GM19463 (cell line): ENCODE data around the gene PRUNE2.

Experiments used
- ATAC-seq: cut with Tn5 transposase; IDR thresholded peaks from one replicate; pipeline ENCODE4 v1.9.1; 2021; ENCODE audit warnings: mild to moderate bottlenecking, moderate library complexity; ENCODE audit not compliant: unreplicated experiment

The PRUNE2 gene

GRCh38 chr9:76900884-76901440 is 5.0 kb downstream of the PRUNE2 start:
- ATAC-seq: no peak

DNA sequence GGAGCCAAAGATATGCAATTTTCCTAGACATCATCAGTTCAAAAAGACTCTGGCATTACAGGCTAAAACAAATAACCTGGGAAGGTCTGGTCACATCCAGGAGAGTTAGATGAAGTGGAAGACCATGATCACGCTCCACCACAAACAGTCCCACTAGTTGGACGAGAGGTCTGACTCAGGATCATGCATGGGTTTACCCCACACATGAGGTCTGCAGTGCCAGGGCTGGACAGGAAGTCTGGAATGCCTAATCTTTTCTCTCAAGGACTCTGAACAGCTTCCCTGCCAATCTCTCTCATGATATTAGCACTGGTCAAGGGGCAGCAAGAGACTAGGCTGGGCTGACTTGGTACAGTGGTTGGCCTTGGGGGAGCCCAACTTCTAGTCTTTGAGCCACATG is 7.1 kb downstream of the PRUNE2 start:
- ATAC-seq: no peak

GRCh38 chr9:76897804-76898525 is 7.9 kb downstream of the PRUNE2 start:
- ATAC-seq: no peak

DNA sequence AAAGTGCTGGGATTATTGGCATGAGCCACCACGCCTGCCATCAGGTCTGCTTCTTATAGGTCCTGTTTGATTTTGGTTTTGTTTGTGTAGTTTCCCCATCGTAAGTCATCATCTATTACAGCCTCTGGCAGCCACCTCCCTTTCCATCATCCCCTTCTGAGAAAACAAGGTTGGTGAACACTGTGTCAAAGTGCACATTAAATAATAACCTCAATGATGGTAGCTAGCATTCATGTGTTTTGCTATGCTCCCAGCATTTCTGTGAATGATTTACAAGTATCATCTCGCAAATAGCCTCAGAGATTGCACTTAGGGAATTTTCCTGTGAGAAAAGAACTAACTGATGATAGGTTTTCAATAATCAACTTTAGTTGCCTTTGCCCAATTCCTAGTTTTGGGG is 9.9 kb downstream of the PRUNE2 start:
- no peak for ATAC-seq

DNA sequence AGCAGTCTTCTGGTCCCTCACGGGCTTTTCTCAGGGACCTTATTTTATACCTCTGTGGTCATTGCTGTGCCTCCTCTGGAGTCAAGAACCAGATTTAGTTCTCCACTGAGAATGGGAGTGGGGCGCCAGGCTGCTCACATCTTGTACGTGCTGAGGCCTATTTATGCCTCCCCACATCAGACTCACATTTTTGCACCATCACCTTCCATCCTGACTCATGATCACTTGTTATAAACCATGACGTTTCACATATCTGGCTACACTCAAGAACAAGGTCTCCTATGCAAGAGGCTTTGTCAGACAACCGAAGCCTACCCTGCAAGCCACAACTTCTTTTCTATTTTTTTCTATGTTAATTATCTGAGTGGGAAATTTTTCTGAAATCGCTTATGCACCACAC is 10.7 kb downstream of the PRUNE2 start:
- no peak for ATAC-seq

- ATAC-seq: no peak
These were observed 11.7 kb downstream of the PRUNE2 start for GRCh38 chr9:76894198-76894597.

DNA sequence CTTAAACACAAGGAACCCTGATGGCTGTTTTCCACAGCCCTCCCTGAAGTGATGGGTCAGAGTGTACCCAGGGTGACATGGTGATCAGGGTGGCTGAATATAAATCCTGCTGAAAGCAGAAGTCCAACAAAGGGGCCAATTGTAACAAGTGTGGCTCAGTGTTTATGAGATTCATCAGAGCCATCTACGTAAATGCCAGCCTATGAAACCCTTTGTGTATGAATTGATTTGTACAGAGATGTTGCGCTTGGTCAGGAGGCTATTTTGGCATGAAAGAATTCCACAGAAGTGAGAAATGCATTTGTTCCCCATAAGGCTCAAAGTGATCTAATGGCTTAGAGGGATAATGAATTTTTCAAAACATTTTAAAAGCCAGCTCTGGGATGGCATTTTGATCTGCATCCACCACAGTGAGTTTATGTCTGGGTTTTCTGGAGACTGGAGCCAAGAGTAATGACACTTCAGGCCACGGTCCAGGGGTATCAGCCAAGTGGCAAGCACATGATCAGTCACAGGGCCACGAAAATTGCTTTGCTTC is 12.4 kb downstream of the PRUNE2 start:
- no peak for ATAC-seq

DNA sequence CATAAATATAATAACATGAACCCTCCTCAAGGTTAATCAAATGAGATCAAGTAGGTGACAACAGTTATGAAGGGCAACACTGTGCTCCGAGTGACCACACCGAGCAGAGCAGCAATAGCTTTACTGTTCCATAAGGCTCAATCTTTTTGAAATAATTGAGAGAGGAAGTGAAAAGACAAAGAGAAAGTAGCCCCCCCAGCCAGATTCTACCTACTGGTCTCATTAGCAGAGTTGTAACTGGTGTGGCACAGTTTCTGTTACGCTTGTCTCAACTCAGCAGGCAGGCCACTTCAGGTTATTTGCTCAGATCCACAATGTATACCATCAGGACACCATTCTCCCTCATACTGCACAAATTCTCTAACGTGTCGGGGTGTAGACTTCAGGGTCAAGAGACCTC is 14.0 kb downstream of the PRUNE2 start:
- ATAC-seq: no peak

DNA sequence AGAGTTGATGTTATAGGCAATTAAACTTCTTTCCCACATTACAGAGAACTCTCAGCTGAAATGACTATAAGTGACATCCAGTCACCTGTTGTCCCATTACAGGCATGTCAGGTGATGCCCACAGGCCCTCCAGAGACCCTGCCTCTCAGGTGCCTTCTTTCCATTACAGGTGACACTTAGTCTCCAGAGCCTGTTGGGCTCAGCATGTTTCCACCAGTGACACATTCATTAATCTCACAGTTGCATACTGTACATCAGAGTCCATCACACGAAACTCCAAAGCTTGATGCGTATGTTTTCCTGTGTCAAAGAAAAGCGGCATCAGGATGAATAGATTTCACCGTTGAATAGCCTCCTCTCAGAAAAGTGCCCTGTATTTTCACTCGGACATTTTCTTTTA is 14.6 kb downstream of the PRUNE2 start:
- no peak for ATAC-seq

GRCh38 chr9:76887951-76888350 is 18.0 kb downstream of the PRUNE2 start:
- ATAC-seq: no peak

- ATAC-seq: no peak
These were observed 18.7 kb downstream of the PRUNE2 start for GRCh38 chr9:76887003-76887821.

DNA sequence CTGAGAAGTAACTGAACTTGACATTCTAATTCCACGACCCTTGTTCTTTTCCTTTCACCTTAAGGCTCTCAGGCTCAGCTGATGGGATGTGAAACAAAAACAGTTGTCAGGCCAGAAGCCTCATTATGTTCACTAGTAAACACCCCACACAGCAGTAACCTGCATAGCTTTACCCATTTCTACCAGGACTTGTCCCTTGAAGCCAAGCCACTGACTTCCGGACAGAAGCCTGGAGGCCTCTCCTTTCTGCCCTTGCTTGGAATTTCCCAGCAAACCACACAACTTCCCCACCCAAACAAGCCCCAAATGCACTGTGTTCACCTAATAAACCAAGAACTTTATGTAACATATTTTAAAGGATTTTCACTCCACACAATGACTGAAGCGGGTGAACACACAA is 19.6 kb downstream of the PRUNE2 start:
- ATAC-seq: no peak

DNA sequence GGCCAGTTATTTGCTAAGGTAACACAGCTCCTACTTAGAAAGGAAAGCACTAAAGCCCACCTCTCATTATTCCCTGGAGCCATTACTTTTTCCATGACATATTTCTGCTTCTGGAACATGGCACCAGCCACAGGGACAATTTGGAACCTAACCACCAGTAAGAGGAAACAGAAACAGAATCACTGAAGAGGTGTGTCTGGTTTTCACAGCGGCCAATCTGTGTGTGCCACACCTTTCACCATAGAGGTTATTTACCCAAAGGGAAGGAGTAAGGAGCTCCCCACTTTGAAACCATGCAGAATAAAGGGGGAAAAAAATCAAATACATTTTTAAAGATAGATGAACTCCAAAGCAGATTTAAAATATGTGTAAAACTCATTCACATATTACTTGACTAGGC is 21.1 kb downstream of the PRUNE2 start:
- no peak for ATAC-seq

DNA sequence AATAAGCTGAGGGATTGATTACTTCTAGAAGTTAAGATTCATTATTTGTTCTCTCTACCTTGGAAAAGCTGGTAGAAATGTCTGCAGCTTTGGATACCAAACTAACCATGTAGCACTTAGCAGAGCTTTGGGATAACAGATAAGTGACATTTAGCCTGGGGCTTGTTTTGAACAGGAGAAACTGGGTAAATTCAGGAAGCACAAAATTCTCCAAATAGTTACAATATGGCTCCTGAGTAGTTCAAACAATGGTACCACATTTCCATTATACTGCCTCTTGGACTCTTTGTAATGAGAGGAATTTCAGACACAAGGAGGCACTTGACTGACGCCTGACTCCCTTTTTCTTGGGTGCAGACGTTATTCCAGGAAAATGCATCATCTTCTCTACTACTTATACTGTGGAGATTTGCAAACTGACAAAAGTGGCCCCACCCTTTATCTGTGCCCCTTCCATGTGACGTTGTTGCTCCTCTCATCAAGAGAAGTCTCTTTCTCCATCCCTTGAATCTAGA is 22.5 kb downstream of the PRUNE2 start:
- ATAC-seq: no peak

GRCh38 chr9:76882686-76883085 is 23.2 kb downstream of the PRUNE2 start:
- peak; percentile 74 for ATAC-seq

- no peak for ATAC-seq
These were observed 25.7 kb downstream of the PRUNE2 start for GRCh38 chr9:76880210-76880609.

DNA sequence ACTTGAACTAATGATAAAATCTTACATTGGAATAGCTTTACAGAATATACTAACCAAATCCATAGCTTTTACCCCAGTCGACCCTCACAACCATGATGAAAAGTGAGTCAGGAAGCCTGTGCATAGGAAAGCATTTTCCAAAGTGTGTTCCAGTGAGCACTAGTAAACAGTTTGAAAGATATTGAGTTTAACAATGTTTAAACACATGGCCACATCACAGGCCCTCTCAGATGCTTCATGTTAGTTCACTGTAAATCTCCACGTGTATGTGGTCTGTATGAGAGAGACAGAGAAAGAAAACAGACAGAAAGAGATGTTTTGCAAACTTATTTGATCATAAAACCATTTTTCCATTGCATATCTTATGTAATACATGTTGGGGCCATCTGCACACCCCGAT is 27.0 kb downstream of the PRUNE2 start:
- ATAC-seq: no peak

- no peak for ATAC-seq
These were observed 28.0 kb downstream of the PRUNE2 start for GRCh38 chr9:76877961-76878360.

DNA sequence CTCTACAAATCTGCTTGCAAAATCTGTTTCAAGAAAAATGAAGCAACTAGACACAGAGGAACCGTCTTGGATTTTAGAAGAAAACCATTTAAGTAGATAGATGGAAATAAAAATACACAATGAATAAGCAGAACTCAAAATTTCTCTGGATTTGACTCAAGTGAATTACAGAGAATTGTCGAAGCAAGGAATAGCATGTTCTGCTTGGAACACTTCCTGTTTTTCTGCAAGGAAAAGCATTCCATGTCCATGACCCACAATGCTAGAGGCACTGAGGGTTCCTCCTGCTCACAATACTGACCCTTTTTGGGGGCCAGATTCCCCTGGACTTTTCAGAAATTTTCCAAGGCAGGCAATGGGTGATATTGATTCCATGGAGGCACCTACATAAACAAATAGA is 29.8 kb downstream of the PRUNE2 start:
- ATAC-seq: no peak

DNA sequence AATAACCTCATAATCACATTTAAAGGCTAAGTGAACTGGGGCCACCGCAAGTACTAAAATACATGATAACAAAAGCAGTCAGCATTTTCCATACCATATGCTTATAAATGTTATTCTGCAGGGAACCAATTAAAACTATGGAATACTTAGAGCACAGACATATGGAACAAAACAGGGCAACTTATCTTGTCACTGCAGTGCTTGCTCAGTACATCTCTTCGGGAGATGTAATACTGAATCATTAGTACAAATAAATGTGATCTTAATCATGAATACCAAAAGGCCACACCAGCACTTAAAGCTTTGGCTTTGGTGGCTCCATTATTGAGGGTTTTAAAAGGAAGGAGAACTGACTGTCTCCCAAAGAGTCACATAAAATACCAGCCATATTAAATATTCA is 32.1 kb downstream of the PRUNE2 start:
- ATAC-seq: no peak

- no peak for ATAC-seq
These were observed 32.7 kb downstream of the PRUNE2 start for GRCh38 chr9:76873056-76873792.
